ENCODE data around the gene DPH6.

Gene DPH6

DNA sequence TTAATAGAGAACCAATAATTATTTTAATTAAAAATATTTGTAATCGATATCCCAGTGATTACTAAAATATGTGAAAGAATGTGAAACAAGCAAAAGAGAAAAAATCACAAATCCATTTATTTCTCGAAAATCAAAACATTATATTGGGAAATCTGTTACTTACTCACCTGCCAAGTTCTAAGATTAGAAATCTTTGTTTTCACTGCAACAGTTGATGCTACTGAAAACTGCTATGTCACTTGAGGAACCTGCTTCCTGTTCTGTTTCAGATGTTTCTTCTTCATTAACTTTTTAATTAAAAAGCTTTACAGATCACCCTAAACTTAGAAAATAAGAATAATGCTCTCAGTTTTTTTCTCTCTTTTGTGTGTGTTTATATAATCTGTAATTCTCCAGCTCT is 13.7 kb upstream of the DPH6 start:
- Histone ChIP-seq H3K9me3 (ENCODE audit: control insufficient read depth, insufficient read depth, low read length) (no peaks in the 10 kb centered on the region), H3K4me3 (ENCODE audit: low read depth, low read length) (no peak overlapping the region)

GRCh38 chr15:35557544-35557943 is 11.6 kb upstream of the DPH6 start:
- Histone ChIP-seq H3K9me3 (ENCODE audit: control insufficient read depth, insufficient read depth, low read length) (no peaks in the 10 kb centered on the region), H3K9ac (ENCODE audit: low read depth, low read length) (no peak overlapping the region), H3K4me1 (ENCODE audit: control insufficient read depth, insufficient read depth, low read length) (no peaks in the 10 kb centered on the region), H3K27me3 (ENCODE audit: control insufficient read depth, insufficient read depth, low read length) (no peaks in the 10 kb centered on the region), H3K4me3 (ENCODE audit: low read depth, low read length) (no peak overlapping the region), H3K36me3 (ENCODE audit: control insufficient read depth, insufficient read depth, low read length) (no peaks in the 10 kb centered on the region)

More for the DNA sequence above, 13.7 kb upstream of the DPH6 start:
- H3K36me3 ChIP-seq (ENCODE audit: control insufficient read depth, insufficient read depth, low read length) = no peaks in the 10 kb centered on the region
- H3K4me1 ChIP-seq (ENCODE audit: control insufficient read depth, insufficient read depth, low read length) = no peaks in the 10 kb centered on the region
- H3K9ac ChIP-seq (ENCODE audit: low read depth, low read length) = no peak overlapping the region
- H3K27me3 ChIP-seq (ENCODE audit: control insufficient read depth, insufficient read depth, low read length) = no peaks in the 10 kb centered on the region

GRCh38 chr15:35557012-35557411 is 11.0 kb upstream of the DPH6 start:
- H3K9ac ChIP-seq (ENCODE audit: low read depth, low read length) = no peak overlapping the region
- no peaks in the 10 kb centered on the region for H3K36me3 ChIP-seq (ENCODE audit: control insufficient read depth, insufficient read depth, low read length)
- H3K27me3 ChIP-seq (ENCODE audit: control insufficient read depth, insufficient read depth, low read length) = no peaks in the 10 kb centered on the region
- no peaks in the 10 kb centered on the region for H3K4me1 ChIP-seq (ENCODE audit: control insufficient read depth, insufficient read depth, low read length)
- no peaks in the 10 kb centered on the region for H3K9me3 ChIP-seq (ENCODE audit: control insufficient read depth, insufficient read depth, low read length)
- no peak overlapping the region for H3K4me3 ChIP-seq (ENCODE audit: low read depth, low read length)

GRCh38 chr15:35555244-35555643 is 9.3 kb upstream of the DPH6 start:
- H3K9ac ChIP-seq (ENCODE audit: low read depth, low read length) = no peak overlapping the region

GRCh38 chr15:35550957-35551356 is 5.0 kb upstream of the DPH6 start:
- H3K27me3 ChIP-seq (ENCODE audit: control insufficient read depth, insufficient read depth, low read length) = no peaks in the 10 kb centered on the region
- no peaks in the 10 kb centered on the region for H3K36me3 ChIP-seq (ENCODE audit: control insufficient read depth, insufficient read depth, low read length)
- no peaks in the 10 kb centered on the region for H3K9me3 ChIP-seq (ENCODE audit: control insufficient read depth, insufficient read depth, low read length)
- no peak overlapping the region for H3K4me3 ChIP-seq (ENCODE audit: low read depth, low read length)
- H3K4me1 ChIP-seq (ENCODE audit: control insufficient read depth, insufficient read depth, low read length) = peaks cover 20% of the 10 kb centered on the region
- no peak overlapping the region for H3K9ac ChIP-seq (ENCODE audit: low read depth, low read length)

More at GRCh38 chr15:35555244-35555643, 9.3 kb upstream of the DPH6 start:
- Histone ChIP-seq H3K4me3 (ENCODE audit: low read depth, low read length) (no peak overlapping the region), H3K9me3 (ENCODE audit: control insufficient read depth, insufficient read depth, low read length) (no peaks in the 10 kb centered on the region), H3K36me3 (ENCODE audit: control insufficient read depth, insufficient read depth, low read length) (no peaks in the 10 kb centered on the region), H3K27me3 (ENCODE audit: control insufficient read depth, insufficient read depth, low read length) (no peaks in the 10 kb centered on the region), H3K4me1 (ENCODE audit: control insufficient read depth, insufficient read depth, low read length) (no peaks in the 10 kb centered on the region)

DNA sequence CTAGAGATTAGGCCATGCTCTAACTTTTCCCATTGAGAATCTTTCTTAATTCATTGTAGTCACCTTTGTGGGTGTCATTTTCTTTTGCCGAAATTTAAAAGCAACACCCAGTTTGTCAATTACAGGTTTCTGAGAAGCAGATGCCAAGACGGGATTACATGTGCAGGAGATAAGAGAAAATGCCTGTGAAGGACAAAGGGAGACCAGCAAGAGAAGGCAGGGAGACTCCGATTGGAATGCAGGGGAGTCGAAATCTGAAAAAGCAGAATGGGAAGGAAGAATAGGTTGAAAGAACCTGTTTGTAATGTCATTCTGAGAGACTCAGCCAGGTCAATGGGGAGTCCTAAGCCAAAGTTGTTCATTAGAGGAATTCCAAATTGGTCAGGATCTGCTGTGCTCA is 3.6 kb upstream of the DPH6 start:
- H3K36me3 ChIP-seq (ENCODE audit: control insufficient read depth, insufficient read depth, low read length) = no peaks in the 10 kb centered on the region
- H3K4me1 ChIP-seq (ENCODE audit: control insufficient read depth, insufficient read depth, low read length) = peaks cover 20% of the 10 kb centered on the region
- H3K9ac ChIP-seq (ENCODE audit: low read depth, low read length) = no peak overlapping the region
- no peaks in the 10 kb centered on the region for H3K9me3 ChIP-seq (ENCODE audit: control insufficient read depth, insufficient read depth, low read length)
- no peak overlapping the region for H3K4me3 ChIP-seq (ENCODE audit: low read depth, low read length)
- H3K27me3 ChIP-seq (ENCODE audit: control insufficient read depth, insufficient read depth, low read length) = no peaks in the 10 kb centered on the region

DNA sequence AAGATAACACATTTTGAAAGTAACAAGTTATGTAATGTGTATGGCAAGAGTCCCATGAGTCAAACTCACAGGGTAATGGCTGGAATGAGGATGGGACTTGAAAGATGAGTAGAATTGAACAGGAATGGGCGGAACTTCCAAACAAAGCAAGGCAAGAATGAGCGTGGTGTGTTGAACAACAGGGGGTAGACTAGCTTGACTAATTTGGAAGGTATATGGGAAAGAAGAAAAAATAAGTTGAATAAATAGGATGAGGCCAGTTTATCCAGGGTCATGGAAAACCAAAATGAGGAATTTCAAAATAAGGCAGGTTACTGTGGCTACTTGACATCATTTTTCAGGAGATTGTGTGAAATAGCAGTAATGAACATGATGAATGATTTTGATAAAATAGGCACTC is 2.5 kb upstream of the DPH6 start:
- Histone ChIP-seq H3K36me3 (ENCODE audit: control insufficient read depth, insufficient read depth, low read length) (no peaks in the 10 kb centered on the region), H3K9ac (ENCODE audit: low read depth, low read length) (no peak overlapping the region), H3K4me1 (ENCODE audit: control insufficient read depth, insufficient read depth, low read length) (peaks cover 20% of the 10 kb centered on the region), H3K4me3 (ENCODE audit: low read depth, low read length) (peak overlapping the region; percentile 20), H3K9me3 (ENCODE audit: control insufficient read depth, insufficient read depth, low read length) (no peaks in the 10 kb centered on the region), H3K27me3 (ENCODE audit: control insufficient read depth, insufficient read depth, low read length) (no peaks in the 10 kb centered on the region)

- no peak overlapping the region for H3K9ac ChIP-seq (ENCODE audit: low read depth, low read length)
- no peaks in the 10 kb centered on the region for H3K9me3 ChIP-seq (ENCODE audit: control insufficient read depth, insufficient read depth, low read length)
- H3K27me3 ChIP-seq (ENCODE audit: control insufficient read depth, insufficient read depth, low read length) = no peaks in the 10 kb centered on the region
- H3K4me3 ChIP-seq (ENCODE audit: low read depth, low read length) = peak overlapping the region; percentile 23
- H3K4me1 ChIP-seq (ENCODE audit: control insufficient read depth, insufficient read depth, low read length) = peaks cover 20% of the 10 kb centered on the region
- no peaks in the 10 kb centered on the region for H3K36me3 ChIP-seq (ENCODE audit: control insufficient read depth, insufficient read depth, low read length)
Observed at GRCh38 chr15:35547775-35548364, 1.9 kb upstream of the DPH6 start.

DNA sequence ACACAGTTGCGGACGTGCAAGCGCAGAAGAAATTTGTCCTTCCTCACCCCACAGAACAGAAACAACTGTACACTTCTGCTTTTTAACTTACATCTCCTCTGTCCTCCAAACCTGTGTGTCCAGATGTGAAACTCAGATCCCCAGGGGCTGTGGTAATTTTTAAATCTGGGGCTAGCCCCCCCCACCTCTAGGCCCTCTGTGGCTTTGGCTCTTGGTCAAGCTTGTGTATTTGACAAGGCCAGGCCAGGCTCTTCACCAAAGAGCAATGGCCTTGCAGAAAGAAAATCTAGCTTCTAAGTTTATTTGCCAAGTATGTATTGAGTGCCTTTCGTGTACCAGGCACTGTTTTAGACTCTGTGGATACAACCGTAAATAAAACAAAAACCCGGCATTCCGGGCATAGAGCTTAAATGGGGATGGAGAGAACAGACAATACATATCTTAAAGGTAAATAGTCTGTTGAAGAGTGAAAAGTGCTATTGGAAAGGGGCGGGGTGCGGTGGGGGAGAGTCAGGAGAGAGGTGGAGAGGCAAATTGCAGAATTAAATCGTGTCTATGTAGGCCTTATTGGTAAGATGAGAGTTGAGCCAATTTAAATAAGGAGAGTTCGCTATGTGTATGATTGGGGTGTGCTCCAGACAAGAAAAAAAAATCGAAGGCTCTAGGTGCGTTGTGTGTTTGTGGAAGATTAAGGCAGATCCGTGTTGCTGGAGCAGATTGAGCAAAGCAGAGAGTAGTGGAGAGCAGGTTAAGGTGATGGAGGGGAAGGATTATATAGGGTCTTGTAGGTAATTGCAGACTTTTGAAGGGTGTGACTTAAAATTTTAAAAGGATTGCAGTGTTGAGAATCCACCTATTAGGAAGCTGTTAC is 781 bp upstream of the DPH6 start:
- H3K4me1 ChIP-seq (ENCODE audit: control insufficient read depth, insufficient read depth, low read length) = peaks cover 20% of the 10 kb centered on the region
- H3K4me3 ChIP-seq (ENCODE audit: low read depth, low read length) = peak overlapping the region; percentile 56

DNA sequence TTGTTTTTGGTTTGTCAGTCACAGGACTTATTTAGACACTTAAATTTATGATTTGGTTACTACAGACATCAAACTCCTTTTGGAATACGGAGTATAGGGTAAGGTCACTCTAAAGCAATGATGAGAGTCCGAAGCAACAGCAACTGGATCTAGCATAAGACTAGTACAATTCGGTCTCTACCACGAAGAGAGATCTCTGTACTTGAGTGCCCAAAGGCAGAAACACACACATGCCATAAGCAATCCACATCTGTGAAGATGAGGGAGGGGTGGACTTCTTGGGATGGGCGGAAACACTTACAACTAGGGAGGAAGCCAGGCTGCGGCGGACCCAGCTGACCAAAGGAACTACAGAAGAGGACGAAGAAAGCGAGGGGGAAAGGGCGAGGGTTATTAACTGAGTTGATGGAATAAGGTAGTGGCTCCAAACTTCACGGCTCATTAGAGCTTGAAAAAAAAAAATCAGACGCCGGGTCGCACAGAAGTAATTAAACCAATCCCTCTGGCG is 595 bp downstream of the DPH6 start:
- H3K36me3 ChIP-seq (ENCODE audit: control insufficient read depth, insufficient read depth, low read length) = no peaks in the 10 kb centered on the region
- no peaks in the 10 kb centered on the region for H3K27me3 ChIP-seq (ENCODE audit: control insufficient read depth, insufficient read depth, low read length)
- H3K4me1 ChIP-seq (ENCODE audit: control insufficient read depth, insufficient read depth, low read length) = peaks cover 20% of the 10 kb centered on the region
- H3K9ac ChIP-seq (ENCODE audit: low read depth, low read length) = peak overlapping the region; percentile 92
- H3K9me3 ChIP-seq (ENCODE audit: control insufficient read depth, insufficient read depth, low read length) = no peaks in the 10 kb centered on the region
- peak overlapping the region; percentile 56 for H3K4me3 ChIP-seq (ENCODE audit: low read depth, low read length)

More for the DNA sequence above, 781 bp upstream of the DPH6 start:
- Histone ChIP-seq H3K9me3 (ENCODE audit: control insufficient read depth, insufficient read depth, low read length) (no peaks in the 10 kb centered on the region), H3K27me3 (ENCODE audit: control insufficient read depth, insufficient read depth, low read length) (no peaks in the 10 kb centered on the region), H3K9ac (ENCODE audit: low read depth, low read length) (peak overlapping the region; percentile 92), H3K36me3 (ENCODE audit: control insufficient read depth, insufficient read depth, low read length) (no peaks in the 10 kb centered on the region)

GRCh38 chr15:35540885-35541284 is 5.1 kb downstream of the DPH6 start:
- no peaks in the 10 kb centered on the region for H3K4me1 ChIP-seq (ENCODE audit: control insufficient read depth, insufficient read depth, low read length)
- H3K36me3 ChIP-seq (ENCODE audit: control insufficient read depth, insufficient read depth, low read length) = no peaks in the 10 kb centered on the region
- no peaks in the 10 kb centered on the region for H3K9me3 ChIP-seq (ENCODE audit: control insufficient read depth, insufficient read depth, low read length)
- H3K9ac ChIP-seq (ENCODE audit: low read depth, low read length) = no peak overlapping the region
- H3K4me3 ChIP-seq (ENCODE audit: low read depth, low read length) = no peak overlapping the region
- no peaks in the 10 kb centered on the region for H3K27me3 ChIP-seq (ENCODE audit: control insufficient read depth, insufficient read depth, low read length)

- no peaks in the 10 kb centered on the region for H3K9me3 ChIP-seq (ENCODE audit: control insufficient read depth, insufficient read depth, low read length)
- H3K4me1 ChIP-seq (ENCODE audit: control insufficient read depth, insufficient read depth, low read length) = no peaks in the 10 kb centered on the region
- H3K4me3 ChIP-seq (ENCODE audit: low read depth, low read length) = no peak overlapping the region
- H3K36me3 ChIP-seq (ENCODE audit: control insufficient read depth, insufficient read depth, low read length) = no peaks in the 10 kb centered on the region
- no peaks in the 10 kb centered on the region for H3K27me3 ChIP-seq (ENCODE audit: control insufficient read depth, insufficient read depth, low read length)
- H3K9ac ChIP-seq (ENCODE audit: low read depth, low read length) = no peak overlapping the region
Observed at GRCh38 chr15:35540021-35540420, 5.9 kb downstream of the DPH6 start.
